SH-SY5Y (cell line): ENCODE data around the gene ELOB.

ENCODE experiments used
- GATA2 ChIP-seq: IDR thresholded peaks from 2 replicates; pipeline ENCODE4 v1.6.1; 2011; ENCODE audit warnings: mild to moderate bottlenecking, low read depth, low read length
- GATA3 ChIP-seq: IDR thresholded peaks from 2 replicates; pipeline ENCODE4 v1.6.1; 2011; ENCODE audit warnings: low read depth, mild to moderate bottlenecking, low read length, moderate library complexity

DNA sequence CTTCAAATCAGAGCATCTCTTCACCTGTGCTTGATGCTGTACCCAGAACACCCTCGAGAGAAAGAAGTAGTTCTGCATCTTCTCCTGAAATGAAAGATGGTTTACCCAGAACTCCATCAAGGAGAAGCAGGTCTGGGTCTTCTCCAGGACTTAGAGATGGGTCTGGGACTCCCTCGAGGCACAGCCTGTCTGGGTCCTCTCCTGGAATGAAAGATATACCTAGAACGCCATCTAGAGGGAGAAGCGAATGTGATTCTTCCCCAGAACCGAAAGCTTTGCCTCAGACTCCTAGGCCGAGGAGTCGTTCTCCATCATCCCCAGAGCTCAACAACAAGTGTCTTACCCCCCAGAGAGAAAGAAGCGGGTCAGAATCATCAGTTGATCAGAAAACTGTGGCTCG, 12.4 kb downstream of the ELOB start:
- TF ChIP-seq GATA2 = no peak
- no peak for TF ChIP-seq GATA3
